Tibial nerve (tissue), 4 donors: ENCODE data around the gene MS4A1. TPM values are rescaled to one million over a fixed set of nuclear protein-coding genes. Genes with fewer than 3 reads are reported as not detected.
A peak's percentile ranks its signal among the peaks of the same experiment; 100 is the strongest.

Source experiments
- DNase-seq, 2 donors: peaks; one replicate each; pipeline ENCODE4 v3.0.0-alpha.2; 2019; ENCODE audit warnings: low spot score in 2 of 2
- H3K27ac ChIP-seq, 4 donors: fragments of 200-600 bp; sonication (generic) in 3 of 4; one replicate each; pipeline ENCODE4 v1.5.1; 2017 to 2019; ENCODE audit warnings: mild to moderate bottlenecking in 1 of 4
- H3K27me3 ChIP-seq, 2 donors: fragments of 200-600 bp; sonication (generic) in 1 of 2; one replicate each; pipeline versions ENCODE4 v1.5.1 to v1.6.0; 2017 to 2019
- H3K36me3 ChIP-seq, 3 donors: fragments of 200-600 bp; sonication (generic); one replicate each; pipeline ENCODE4 v1.5.1; 2018 to 2019
- H3K4me1 ChIP-seq, 4 donors: fragments of 200-600 bp; sonication (generic) in 3 of 4; one replicate each; pipeline ENCODE4 v1.5.1; 2017 to 2019
- H3K4me3 ChIP-seq, 4 donors: fragments of 200-600 bp; sonication (generic) in 3 of 4; one replicate each; pipeline ENCODE4 v1.5.1; 2017 to 2019; ENCODE audit warnings: mild to moderate bottlenecking in 1 of 4, moderate library complexity in 1 of 4
- H3K9me3 ChIP-seq, 4 donors: fragments of 200-600 bp; sonication (generic) in 3 of 4; one replicate each; pipeline ENCODE4 v1.5.1; 2017 to 2019
- CTCF ChIP-seq, 5 experiments: fragments of 200-600 bp in 3 of 5; fragments of 450-650 bp in 2 of 5; sonication (generic) in 3 of 5; IDR thresholded peaks; one replicate each; pipeline ENCODE4 v1.5.1; 2016 to 2019; ENCODE audit warnings: antibody characterized with exemption in 5 of 5, mild to moderate bottlenecking in 3 of 5, moderate library complexity in 2 of 5
- EP300 ChIP-seq, 2 donors: sonication (generic); formaldehyde crosslinking; IDR thresholded peaks; one replicate each; pipeline ENCODE4 v1.6.1; 2017; ENCODE audit warnings: antibody characterized with exemption in 2 of 2, mild to moderate bottlenecking in 1 of 2
- POLR2A ChIP-seq, 2 donors: fragments of 450-650 bp; IDR thresholded peaks; one replicate each; pipeline ENCODE4 v1.6.1; 2017; ENCODE audit warnings: antibody characterized with exemption in 2 of 2, mild to moderate bottlenecking in 2 of 2, moderate library complexity in 2 of 2
- WGBS, 2 donors: methylation state at CpG; one replicate each; pipeline ENCODE4 v1.1.5; 2018; 5-methylcytosine and 5-hydroxymethylcytosine counted together
- total RNA-seq, 4 donors: library from RNA; depleted of rRNA; stranded (reverse); fragments of >200 nt; gene quantifications; one replicate each; pipeline ENCODE4 v1.1.0, GENCODE V29; 2016

Gene MS4A1
- total RNA-seq, 4 donors from 2014 or later: 1.3 TPM; not detected in 3

- DNase-seq: no peak
- Histone ChIP-seq H3K9me3 (no peaks in the 10 kb centered on the region), H3K27ac (peak overlapping the region in 1 of 4 donors; percentile 19), H3K27me3 (no peaks in the 10 kb centered on the region), H3K4me3 (peak overlapping the region in 1 of 4 donors; percentile 3), H3K4me1 (no peaks in the 10 kb centered on the region), H3K36me3 (no peaks in the 10 kb centered on the region)
- TF ChIP-seq EP300 (IDR thresholded peaks at IDR 0.05): no peak
- no peak for TF ChIP-seq CTCF (IDR thresholded peaks at IDR 0.05)
- no peak for TF ChIP-seq POLR2A (IDR thresholded peaks at IDR 0.05)
- WGBS, 2 donors: 66 to 75% methylated on average over 3 of the region's 3 CpGs
Observed at GRCh38 chr11:60457576-60457975, 1.9 kb downstream of the MS4A1 start.

GRCh38 chr11:60459345-60459744 lies 3.7 kb downstream of the MS4A1 start:
- DNase-seq: no peak
- Histone ChIP-seq H3K36me3 (no peaks in the 10 kb centered on the region), H3K4me1 (no peaks in the 10 kb centered on the region), H3K27ac (no peak overlapping the region), H3K9me3 (no peaks in the 10 kb centered on the region), H3K27me3 (no peaks in the 10 kb centered on the region), H3K4me3 (no peak overlapping the region)
- WGBS, 2 donors: 96 to 100% methylated on average over 1 of the region's 1 CpG
- TF ChIP-seq EP300 (IDR thresholded peaks at IDR 0.05) (no peak), CTCF (IDR thresholded peaks at IDR 0.05) (no peak), POLR2A (IDR thresholded peaks at IDR 0.05) (no peak)

GRCh38 chr11:60468829-60469228 lies 13.2 kb downstream of the MS4A1 start:
- Histone ChIP-seq H3K4me1 (no peaks in the 10 kb centered on the region), H3K27me3 (no peaks in the 10 kb centered on the region), H3K9me3 (no peaks in the 10 kb centered on the region), H3K27ac (peak overlapping the region in 1 of 4 donors; percentile 15), H3K36me3 (no peaks in the 10 kb centered on the region), H3K4me3 (no peak overlapping the region)
- no peak for TF ChIP-seq EP300 (IDR thresholded peaks at IDR 0.05)
- no peak for TF ChIP-seq CTCF (IDR thresholded peaks at IDR 0.05)
- no peak for TF ChIP-seq POLR2A (IDR thresholded peaks at IDR 0.05)
- 66 to 78% methylated on average over 2 of the region's 2 CpGs for WGBS, 2 donors
- no peak for DNase-seq

GRCh38 chr11:60469723-60470122 lies 14.1 kb downstream of the MS4A1 start:
- Histone ChIP-seq H3K27ac (no peak overlapping the region), H3K27me3 (no peaks in the 10 kb centered on the region), H3K4me3 (no peak overlapping the region), H3K4me1 (no peaks in the 10 kb centered on the region), H3K36me3 (no peaks in the 10 kb centered on the region), H3K9me3 (peaks cover 0 to 3% (median 0%) of the 10 kb centered on the region in 4 donors)
- no peak for TF ChIP-seq CTCF (IDR thresholded peaks at IDR 0.05)
- no peak for TF ChIP-seq POLR2A (IDR thresholded peaks at IDR 0.05)
- no peak for TF ChIP-seq EP300 (IDR thresholded peaks at IDR 0.05)
- 63 to 78% methylated on average over 2 of the region's 2 CpGs for WGBS, 2 donors
- DNase-seq: no peak

GRCh38 chr11:60477035-60477445 lies 21.4 kb downstream of the MS4A1 start:
- Histone ChIP-seq H3K27ac (no peak overlapping the region), H3K4me3 (no peak overlapping the region), H3K36me3 (no peaks in the 10 kb centered on the region), H3K4me1 (no peaks in the 10 kb centered on the region), H3K27me3 (no peaks in the 10 kb centered on the region), H3K9me3 (peaks cover 0 to 8% (median 0%) of the 10 kb centered on the region in 4 donors)
- peak in 1 of 2 donors; percentile 14 for DNase-seq
- TF ChIP-seq EP300 (IDR thresholded peaks at IDR 0.05): peak; percentile 73 to 86
- no peak for TF ChIP-seq CTCF (IDR thresholded peaks at IDR 0.05)
- WGBS, 2 donors: 72 to 85% methylated on average over 6 of the region's 6 CpGs
